GM18502 (cell line): Measurements from ENCODE around the gene FAM131C.
"Not testable (repeated sequence)": the region's sequence is repeated elsewhere in the genome, so short reads cannot be mapped to it uniquely, and the experiment has no call there.

Source experiments
- ATAC-seq: cut with Tn5 transposase; IDR thresholded peaks from one replicate; pipeline ENCODE4 v1.9.1; 2021; ENCODE audit warnings: mild to moderate bottlenecking; ENCODE audit not compliant: unreplicated experiment, poor library complexity

Gene FAM131C

GRCh38 chr1:16063226-16063829 lies 10.1 kb downstream of the FAM131C start:
- ATAC-seq: no peak

- ATAC-seq: not testable (repeated sequence)
Observed at GRCh38 chr1:16062687-16063075, 10.8 kb downstream of the FAM131C start.

- not testable (repeated sequence) for ATAC-seq
Observed at GRCh38 chr1:16061989-16062686, 11.3 kb downstream of the FAM131C start.

GRCh38 chr1:16061266-16061665 lies 12.2 kb downstream of the FAM131C start:
- ATAC-seq: no peak

GRCh38 chr1:16058394-16059120 lies 14.9 kb downstream of the FAM131C start:
- ATAC-seq: not testable (repeated sequence)

GRCh38 chr1:16057314-16057915 lies 16.0 kb downstream of the FAM131C start:
- ATAC-seq: not testable (repeated sequence)

GRCh38 chr1:16056521-16056912 lies 16.9 kb downstream of the FAM131C start:
- not testable (repeated sequence) for ATAC-seq

- ATAC-seq: peak; percentile 76
Observed at GRCh38 chr1:16055613-16056520, 17.6 kb downstream of the FAM131C start.

- ATAC-seq: no peak
Observed at GRCh38 chr1:16054598-16055540, 18.6 kb downstream of the FAM131C start.

GRCh38 chr1:16053781-16054502 lies 19.5 kb downstream of the FAM131C start:
- ATAC-seq: no peak

GRCh38 chr1:16051949-16052348 lies 21.5 kb downstream of the FAM131C start:
- not testable (repeated sequence) for ATAC-seq

GRCh38 chr1:16051039-16051438 lies 22.4 kb downstream of the FAM131C start:
- no peak for ATAC-seq

GRCh38 chr1:16050328-16050727 lies 23.1 kb downstream of the FAM131C start:
- no peak for ATAC-seq

GRCh38 chr1:16048573-16049189 lies 24.8 kb downstream of the FAM131C start:
- no peak for ATAC-seq

GRCh38 chr1:16047791-16048475 lies 25.5 kb downstream of the FAM131C start:
- no peak for ATAC-seq

GRCh38 chr1:16046842-16047241 lies 26.6 kb downstream of the FAM131C start:
- ATAC-seq: no peak

- no peak for ATAC-seq
Observed at GRCh38 chr1:16043950-16044349, 29.5 kb downstream of the FAM131C start.
